Thymus (tissue), 11 donors: ENCODE measurements around the gene PLXND1. TPM values are rescaled to one million over a fixed set of nuclear protein-coding genes. Genes with fewer than 3 reads are reported as not detected.

ENCODE experiments used
- DNase-seq, 9 donors: peaks; one replicate each; pipeline ENCODE4 v3.0.0-alpha.2; 2013; ENCODE audit warnings: low spot score in 9 of 9, low read depth in 6 of 9, missing footprints in 1 of 9
- H3K27ac ChIP-seq, 2 donors: one replicate each; pipeline ENCODE4 v1.5.1; 2013; ENCODE audit warnings: control low read depth in 1 of 2, low read depth in 1 of 2, low read length in 1 of 2, mild to moderate bottlenecking in 1 of 2, moderate library complexity in 1 of 2
- H3K27me3 ChIP-seq, 2 donors: one replicate each; pipeline ENCODE4 v1.5.1; 2013; ENCODE audit warnings: low read length in 1 of 2; ENCODE audit not compliant: control insufficient read depth in 2 of 2, insufficient read depth in 1 of 2
- H3K36me3 ChIP-seq, 2 donors: one replicate each; pipeline ENCODE4 v1.5.1; 2013; ENCODE audit warnings: low read length in 1 of 2, mild to moderate bottlenecking in 1 of 2, moderate library complexity in 1 of 2; ENCODE audit not compliant: control insufficient read depth in 2 of 2, insufficient read depth in 2 of 2
- H3K4me1 ChIP-seq, 2 donors: one replicate each; pipeline ENCODE4 v1.5.1; 2013; ENCODE audit warnings: low read length in 2 of 2; ENCODE audit not compliant: control insufficient read depth in 2 of 2, insufficient read depth in 2 of 2
- H3K4me3 ChIP-seq, 2 donors: one replicate each; pipeline ENCODE4 v1.5.1; 2013; ENCODE audit warnings: low read length in 2 of 2, control low read depth in 1 of 2, mild to moderate bottlenecking in 1 of 2
- H3K9me3 ChIP-seq, 2 donors: one replicate each; pipeline ENCODE4 v1.5.1; 2013; ENCODE audit warnings: low read length in 1 of 2, mild to moderate bottlenecking in 1 of 2; ENCODE audit not compliant: control insufficient read depth in 2 of 2, insufficient read depth in 1 of 2
- WGBS: extraction: QIAGEN DNeasy Blood & Tissue Kit; methylation state at CpG from one replicate; pipeline ENCODE4 v1.1.7; 2013; 5-methylcytosine and 5-hydroxymethylcytosine counted together
- polyA plus RNA-seq: library from polyadenylated mRNA; stranded (reverse); fragments of 200-250 nt; gene quantifications from one replicate; pipeline ENCODE4 v1.2.3, GENCODE V29; 2013
- total RNA-seq: library from RNA; stranded (reverse); fragments of 120-200 nt; gene quantifications from one replicate; pipeline ENCODE4 v1.2.4, GENCODE V29; 2013
- donor health status: healthy.

The PLXND1 gene
- total and polyA plus RNA-seq, 2 donors: 31.2 to 106 TPM

DNA sequence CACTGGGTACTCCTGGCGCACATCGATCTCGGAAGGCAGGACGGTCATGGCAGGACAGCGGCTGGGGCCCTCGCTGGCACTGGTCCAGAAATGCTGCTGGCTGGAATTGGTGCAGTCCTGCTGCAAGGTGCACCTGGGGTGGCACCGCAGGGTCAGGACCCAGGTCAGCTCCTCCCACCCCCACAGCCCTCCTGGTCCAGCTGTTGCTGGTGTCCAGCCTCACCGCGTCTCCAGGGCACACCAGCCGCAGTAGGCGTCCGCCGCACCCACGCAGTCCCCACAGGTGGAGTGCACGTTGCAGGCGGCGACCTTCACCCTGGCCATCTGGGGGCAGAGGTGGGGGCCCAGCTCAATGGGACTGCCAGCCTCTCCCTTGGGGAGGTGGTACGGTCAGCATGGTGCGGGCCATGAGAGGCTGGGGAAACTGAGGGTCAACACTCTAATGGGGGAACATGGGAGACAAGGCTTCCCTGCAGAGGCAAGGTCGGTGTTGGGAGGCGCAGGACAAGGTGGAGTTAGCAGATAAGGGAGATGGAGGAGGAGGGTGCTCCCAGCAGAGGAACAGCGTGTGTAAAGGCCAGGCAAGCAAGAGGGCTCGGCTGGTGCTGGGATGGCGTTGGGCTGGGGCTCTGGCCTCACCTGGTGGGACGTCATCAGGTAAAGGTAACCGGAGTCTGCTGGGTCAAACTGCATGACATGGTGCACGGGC lies 20.4 kb downstream of the PLXND1 start:
- no peak overlapping the region for H3K4me3 ChIP-seq
- H3K27ac ChIP-seq: no peak overlapping the region
- 97% methylated on average over 27 of the region's 27 CpGs for WGBS
- DNase-seq: no peak
- H3K27me3 ChIP-seq: no peaks in the 10 kb centered on the region
- H3K9me3 ChIP-seq: no peaks in the 10 kb centered on the region
- H3K4me1 ChIP-seq: peaks cover 0 to 28% of the 10 kb centered on the region in 2 donors
- peaks cover 73 to 84% of the 10 kb centered on the region in 2 donors for H3K36me3 ChIP-seq

DNA sequence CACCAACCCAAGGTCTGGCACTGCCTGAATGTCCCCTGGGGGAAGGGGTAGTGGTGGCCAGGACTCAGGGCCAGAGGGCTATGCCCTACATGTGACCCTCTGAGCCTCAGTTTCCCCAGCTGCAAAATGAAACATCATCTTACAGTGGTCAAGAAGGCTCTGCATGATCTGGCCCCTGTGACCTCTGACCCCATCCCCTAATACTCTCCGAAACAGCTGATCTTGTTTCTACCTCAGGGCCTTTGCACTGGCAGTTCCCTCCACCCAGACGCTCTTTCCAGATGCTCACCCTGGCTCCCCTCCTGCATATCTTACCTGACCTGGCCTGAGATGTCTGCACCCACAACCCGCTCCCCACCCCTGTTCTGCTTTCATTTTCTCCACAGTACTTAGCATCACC lies 21.8 kb downstream of the PLXND1 start:
- no peaks in the 10 kb centered on the region for H3K9me3 ChIP-seq
- no peak overlapping the region for H3K27ac ChIP-seq
- no peak overlapping the region for H3K4me3 ChIP-seq
- H3K36me3 ChIP-seq: peaks cover 71 to 94% of the 10 kb centered on the region in 2 donors
- no peak for DNase-seq
- 85% methylated on average over 3 of the region's 3 CpGs for WGBS
- H3K4me1 ChIP-seq: peaks cover 0 to 14% of the 10 kb centered on the region in 2 donors
- H3K27me3 ChIP-seq: no peaks in the 10 kb centered on the region

DNA sequence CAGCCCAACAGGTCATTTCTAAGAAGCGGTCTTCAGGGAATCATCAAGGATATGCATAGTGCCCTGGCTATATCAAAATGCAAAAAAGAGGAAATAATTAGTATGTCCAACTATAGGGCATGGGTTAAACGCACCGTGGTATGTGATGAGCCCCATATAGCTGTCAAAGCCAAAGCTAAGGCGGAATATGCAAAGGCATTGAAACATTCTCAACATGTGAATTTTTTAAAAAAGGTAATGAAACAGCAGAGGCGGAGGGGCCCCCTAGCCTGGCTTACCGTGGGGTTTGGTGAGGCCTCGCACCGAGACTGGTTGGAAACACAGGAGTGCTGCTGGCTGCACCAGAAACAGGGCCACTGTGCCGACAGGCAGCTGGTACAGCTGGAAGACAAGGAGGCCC lies 23.2 kb downstream of the PLXND1 start:
- WGBS: 97% methylated on average over 9 of the region's 9 CpGs
- Histone ChIP-seq H3K36me3 (peaks cover 67 to 89% of the 10 kb centered on the region in 2 donors), H3K4me3 (no peak overlapping the region), H3K4me1 (peaks cover 13 to 20% of the 10 kb centered on the region in 2 donors), H3K27me3 (no peaks in the 10 kb centered on the region), H3K27ac (no peak overlapping the region), H3K9me3 (peaks cover 0 to under 1% of the 10 kb centered on the region in 2 donors)
- no peak for DNase-seq

DNA sequence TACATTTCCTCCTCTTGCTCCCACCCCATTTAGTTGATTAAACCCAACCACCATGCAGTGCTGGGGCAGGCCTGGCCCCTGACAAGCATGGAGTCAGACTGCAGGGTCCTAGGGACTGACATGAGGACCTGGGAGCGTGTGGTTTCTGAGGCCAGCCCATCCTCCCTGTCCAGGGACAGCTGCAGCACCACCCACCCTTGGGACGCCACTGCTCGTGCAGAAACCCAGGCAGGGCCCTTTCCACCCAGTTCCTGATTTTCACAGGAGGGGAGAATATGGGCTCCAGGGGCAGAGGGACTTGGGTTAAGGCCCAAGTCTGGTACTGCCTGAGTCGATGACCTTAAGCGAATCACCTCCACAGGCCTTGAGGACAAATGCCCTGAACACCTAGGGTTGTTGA lies 23.7 kb downstream of the PLXND1 start:
- Histone ChIP-seq H3K4me1 (peaks cover 18 to 25% of the 10 kb centered on the region in 2 donors), H3K27me3 (no peaks in the 10 kb centered on the region), H3K36me3 (peaks cover 67 to 87% of the 10 kb centered on the region in 2 donors), H3K4me3 (no peak overlapping the region), H3K9me3 (peaks cover 0 to 5% of the 10 kb centered on the region in 2 donors), H3K27ac (no peak overlapping the region)
- WGBS: 94% methylated on average over 5 of the region's 5 CpGs
- DNase-seq: no peak

DNA sequence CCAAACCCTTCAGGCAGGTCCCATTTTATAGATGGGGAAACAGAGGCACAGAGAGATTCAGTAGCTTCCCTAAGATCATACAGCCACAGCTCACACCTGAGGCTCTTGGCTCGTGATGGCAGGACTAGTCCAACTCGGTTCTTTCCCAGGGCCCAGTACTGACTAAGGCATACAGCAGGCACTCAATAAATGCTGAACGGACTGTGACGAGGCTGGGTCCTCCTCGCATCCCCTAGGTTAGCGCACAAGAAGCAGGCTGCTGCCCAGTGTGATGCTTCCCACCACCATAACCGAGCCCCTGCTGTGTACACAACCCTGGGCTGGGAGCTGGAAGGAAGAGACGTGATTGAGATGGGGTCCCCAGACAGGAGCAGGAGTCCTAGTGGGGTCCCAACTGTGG lies 24.9 kb downstream of the PLXND1 start:
- no peak overlapping the region for H3K27ac ChIP-seq
- no peak overlapping the region for H3K4me3 ChIP-seq
- no peaks in the 10 kb centered on the region for H3K27me3 ChIP-seq
- H3K36me3 ChIP-seq: peaks cover 62 to 76% of the 10 kb centered on the region in 2 donors
- WGBS: 94% methylated on average over 8 of the region's 8 CpGs
- peaks cover 29 to 36% of the 10 kb centered on the region in 2 donors for H3K4me1 ChIP-seq
- no peak for DNase-seq
- peaks cover 0 to 5% of the 10 kb centered on the region in 2 donors for H3K9me3 ChIP-seq

DNA sequence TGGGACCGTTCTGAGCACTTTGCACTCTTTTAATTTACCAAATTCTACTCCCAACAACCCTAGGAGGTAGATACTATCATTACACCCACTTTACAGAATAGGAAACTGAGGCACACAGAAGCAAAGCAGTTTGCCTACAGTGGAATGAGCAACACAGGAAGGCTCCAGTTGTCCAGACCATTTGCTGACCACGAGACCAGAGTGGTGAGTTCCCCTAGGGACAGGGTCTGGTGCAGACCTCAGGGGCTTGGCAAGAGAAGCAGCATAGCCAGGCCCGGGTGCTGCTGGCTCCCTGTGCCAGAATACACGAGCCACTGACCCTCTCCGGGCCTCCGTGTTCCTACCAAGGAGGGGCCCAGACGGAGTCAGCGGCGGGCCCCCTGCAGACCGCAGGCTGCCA lies 26.5 kb downstream of the PLXND1 start:
- 97% methylated on average over 10 of the region's 10 CpGs for WGBS

DNA sequence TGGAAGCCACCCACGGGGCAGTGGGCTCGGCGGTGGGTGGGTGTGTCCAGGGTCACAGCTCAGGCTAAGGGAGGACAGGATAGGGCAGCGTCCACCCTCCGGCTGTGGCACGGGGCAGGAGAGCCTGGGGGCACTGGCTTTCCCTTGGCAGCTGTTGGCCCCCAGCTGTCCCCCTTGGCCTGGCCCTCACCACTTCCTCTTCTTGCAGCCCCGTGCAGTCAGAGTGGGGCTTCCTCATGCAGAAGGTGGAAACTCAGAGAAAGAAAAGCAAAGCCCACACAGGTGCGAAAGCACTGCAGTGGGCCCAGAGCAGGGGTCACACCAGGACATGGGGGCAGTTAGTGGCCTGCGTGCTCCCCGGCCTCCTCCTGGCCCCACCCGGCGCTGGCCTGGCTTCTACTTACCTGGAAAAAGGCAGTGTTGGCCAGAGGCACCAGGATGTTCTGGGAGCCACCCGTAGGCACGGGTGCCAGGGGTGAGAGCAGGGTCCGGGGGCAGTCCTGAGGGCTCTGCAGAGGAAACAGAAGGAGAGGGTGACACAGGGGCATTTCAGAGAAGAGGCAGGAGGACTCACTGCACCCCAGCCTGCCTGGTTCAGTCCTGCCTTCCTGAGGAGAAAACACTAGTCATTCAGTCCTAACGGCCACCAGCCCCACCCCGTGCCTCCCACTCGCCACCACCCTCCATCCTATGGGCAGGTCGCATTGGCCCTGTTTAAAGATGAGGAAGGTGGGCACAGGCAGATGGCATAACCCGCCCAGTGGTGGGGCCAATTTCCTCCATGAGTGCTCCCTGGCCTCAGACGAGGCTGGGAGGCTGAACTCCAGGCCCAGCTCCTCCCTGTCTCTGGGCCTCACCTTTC lies 28.3 kb downstream of the PLXND1 start:
- WGBS: 28% methylated on average over 21 of the region's 21 CpGs
- DNase-seq: peak in 5 of 9 donors; percentile 55 to 86 (median 70)
- H3K27me3 ChIP-seq: no peaks in the 10 kb centered on the region
- peaks cover 0 to 5% of the 10 kb centered on the region in 2 donors for H3K9me3 ChIP-seq
- no peak overlapping the region for H3K4me3 ChIP-seq
- H3K4me1 ChIP-seq: peaks cover 46 to 66% of the 10 kb centered on the region in 2 donors
- H3K27ac ChIP-seq: peak overlapping the region; percentile 98 to 100
- peaks cover 51 to 63% of the 10 kb centered on the region in 2 donors for H3K36me3 ChIP-seq

More for the DNA sequence above, 26.5 kb downstream of the PLXND1 start:
- H3K4me1 ChIP-seq: peaks cover 45 to 53% of the 10 kb centered on the region in 2 donors
- no peaks in the 10 kb centered on the region for H3K27me3 ChIP-seq
- DNase-seq: no peak
- no peak overlapping the region for H3K27ac ChIP-seq
- H3K4me3 ChIP-seq: no peak overlapping the region
- H3K36me3 ChIP-seq: peaks cover 53 to 65% of the 10 kb centered on the region in 2 donors
- peaks cover 0 to 5% of the 10 kb centered on the region in 2 donors for H3K9me3 ChIP-seq

DNA sequence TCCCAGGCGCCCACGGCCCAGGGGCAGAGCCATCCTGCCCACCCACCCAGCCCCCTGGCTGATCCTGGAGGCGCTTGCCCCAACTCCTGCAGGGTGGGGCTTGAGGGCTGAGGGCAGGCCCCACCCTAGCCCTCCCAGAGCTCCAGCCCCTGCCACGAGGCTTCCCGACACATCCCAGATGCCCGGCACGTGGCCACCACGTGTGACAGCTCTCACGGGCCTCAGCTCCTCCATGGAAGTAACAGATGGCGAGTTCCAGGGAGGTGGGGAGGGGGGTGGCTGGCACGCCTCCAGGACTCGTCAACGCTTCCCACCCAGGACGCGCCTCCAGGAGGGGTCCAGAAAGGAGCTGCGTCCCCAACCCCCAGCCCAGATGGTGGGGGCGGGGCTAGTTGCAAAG lies 29.1 kb downstream of the PLXND1 start:
- Histone ChIP-seq H3K27ac (peak overlapping the region; percentile 98 to 100), H3K27me3 (no peaks in the 10 kb centered on the region), H3K36me3 (peaks cover 52 to 63% of the 10 kb centered on the region in 2 donors), H3K4me3 (peak overlapping the region in 1 of 2 donors; percentile 2), H3K4me1 (peaks cover 46 to 60% of the 10 kb centered on the region in 2 donors), H3K9me3 (peaks cover 0 to 5% of the 10 kb centered on the region in 2 donors)
- 24% methylated on average over 17 of the region's 17 CpGs for WGBS
- peak in 4 of 9 donors; percentile 42 to 64 (median 54) for DNase-seq
